Astrocyte of the cerebellum (primary cell): ENCODE measurements around the gene WDR75.

Experiments
- DNase-seq: peaks from one replicate; pipeline ENCODE4 v3.0.0-alpha.2; 2011; ENCODE audit warnings: low read depth
- H3K4me3 ChIP-seq: 2 replicates; pipeline ENCODE4 v1.5.1; 2011; ENCODE audit warnings: mild to moderate bottlenecking, low read depth, low read length, moderate library complexity
- CTCF ChIP-seq: IDR thresholded peaks from 2 replicates; pipeline ENCODE4 v1.5.1; 2012; ENCODE audit warnings: low read length, low read depth, moderate library complexity, mild to moderate bottlenecking; ENCODE audit errors: missing control alignments
- in situ Hi-C: cut with HindIII; loops from 2 replicates; pipeline ENCODE4 v1.10.0; 2017; ENCODE audit warnings: low sequenced_read_pairs

Gene WDR75

GRCh38 chr2:189454009-189454408 is 12.7 kb downstream of the WDR75 start:
- H3K4me3 ChIP-seq: no peak overlapping the region
- in situ Hi-C loops: loop anchor here (25.0 kb wide), 1 partner anchor 183 kb away; no protein-coding TSS in a partner anchor
- DNase-seq: no peak
- no peak for TF ChIP-seq CTCF

- H3K4me3 ChIP-seq: no peak overlapping the region
- no peak for TF ChIP-seq CTCF
- in situ Hi-C loops: loop anchor here (25.0 kb wide), 1 partner anchor 172 kb away; no protein-coding TSS in a partner anchor
- DNase-seq: no peak
Measured at GRCh38 chr2:189465076-189465475, 23.8 kb downstream of the WDR75 start.

GRCh38 chr2:189465478-189465877 is 24.2 kb downstream of the WDR75 start:
- TF ChIP-seq CTCF: no peak
- H3K4me3 ChIP-seq: no peak overlapping the region
- DNase-seq: no peak
- in situ Hi-C loops: loop anchor here (25.0 kb wide), 1 partner anchor 172 kb away; no protein-coding TSS in a partner anchor

- in situ Hi-C loops: loop anchor here (25.0 kb wide), 1 partner anchor 171 kb away; no protein-coding TSS in a partner anchor
- no peak for TF ChIP-seq CTCF
- DNase-seq: no peak
- no peak overlapping the region for H3K4me3 ChIP-seq
Measured at GRCh38 chr2:189466046-189466445, 24.8 kb downstream of the WDR75 start.

- in situ Hi-C loops: loop anchor here (25.0 kb wide), 1 partner anchor 171 kb away; no protein-coding TSS in a partner anchor
- peak; percentile 15 for DNase-seq
- peak; percentile 68 for TF ChIP-seq CTCF
- no peak overlapping the region for H3K4me3 ChIP-seq
Measured at GRCh38 chr2:189466656-189467055, 25.4 kb downstream of the WDR75 start.

- H3K4me3 ChIP-seq: no peak overlapping the region
- in situ Hi-C loops: loop anchor here (25.0 kb wide), 1 partner anchor 170 kb away; no protein-coding TSS in a partner anchor
- TF ChIP-seq CTCF: no peak
- no peak for DNase-seq
Measured at GRCh38 chr2:189467160-189467559, 25.9 kb downstream of the WDR75 start.
